ENCODE results near the gene CEACAM4.
"Not testable (repeated sequence)": the region's sequence is repeated elsewhere in the genome, so short reads cannot be mapped to it uniquely, and the experiment has no call there.

CEACAM4 gene

GRCh38 chr19:41626877-41627276 is at the start of gene CEACAM4:
TSS of gene CEACAM4 (minus strand) at chr19:41627074. CDS start at chr19:41626963, 111 bp downstream.
- DNase-seq: no peak

GRCh38 chr19:41671486-41671885 is 44.6 kb upstream of the CEACAM4 start:
- DNase-seq: no peak

GRCh38 chr19:41670755-41671154 is 43.9 kb upstream of the CEACAM4 start:
- no peak for DNase-seq

GRCh38 chr19:41668315-41668714 is 41.4 kb upstream of the CEACAM4 start:
- no peak for DNase-seq

- no peak for DNase-seq
These were observed 39.2 kb upstream of the CEACAM4 start for GRCh38 chr19:41666075-41666474.

GRCh38 chr19:41657157-41657556 is 30.3 kb upstream of the CEACAM4 start:
- no peak for DNase-seq

GRCh38 chr19:41656756-41657155 is 29.9 kb upstream of the CEACAM4 start:
- not testable (repeated sequence) for DNase-seq

- no peak for DNase-seq
These were observed 25.4 kb upstream of the CEACAM4 start for GRCh38 chr19:41652250-41652649.

GRCh38 chr19:41649827-41650226 is 23.0 kb upstream of the CEACAM4 start:
- no peak for DNase-seq

- no peak for DNase-seq
These were observed 19.8 kb upstream of the CEACAM4 start for GRCh38 chr19:41646589-41647204.

GRCh38 chr19:41641879-41642485 is 15.1 kb upstream of the CEACAM4 start:
- no peak for DNase-seq

GRCh38 chr19:41638641-41639081 is 11.8 kb upstream of the CEACAM4 start:
- DNase-seq: no peak

GRCh38 chr19:41637484-41637883 is 10.6 kb upstream of the CEACAM4 start:
- DNase-seq: no peak

- no peak for DNase-seq
These were observed 1.2 kb upstream of the CEACAM4 start for GRCh38 chr19:41627966-41628675.

GRCh38 chr19:41626278-41626677 is 596 bp downstream of the CEACAM4 start:
- no peak for DNase-seq

GRCh38 chr19:41624937-41625336 is 1.9 kb downstream of the CEACAM4 start:
- DNase-seq: no peak

GRCh38 chr19:41624515-41624914 is 2.4 kb downstream of the CEACAM4 start:
- DNase-seq: no peak

GRCh38 chr19:41623360-41623759 is 3.5 kb downstream of the CEACAM4 start:
- no peak for DNase-seq

GRCh38 chr19:41621654-41622053 is 5.2 kb downstream of the CEACAM4 start:
- DNase-seq: no peak

GRCh38 chr19:41621226-41621625 is 5.6 kb downstream of the CEACAM4 start:
- no peak for DNase-seq

- no peak for DNase-seq
These were observed 6.7 kb downstream of the CEACAM4 start for GRCh38 chr19:41620171-41620570.

GRCh38 chr19:41619018-41619556 is 7.8 kb downstream of the CEACAM4 start:
- no peak for DNase-seq

- no peak for DNase-seq
These were observed 8.7 kb downstream of the CEACAM4 start for GRCh38 chr19:41617941-41618730.
